NCI-H1092 (cell line): ENCODE measurements around the gene PHOSPHO1.
"Not testable (repeated sequence)": the region's sequence is repeated elsewhere in the genome, so short reads cannot be mapped to it uniquely, and the experiment has no call there.

Experiments
- DNase-seq: peaks from one replicate; lab custom pipeline; 2025; lab: John Stamatoyannopoulos, UW

PHOSPHO1 gene, protein sequence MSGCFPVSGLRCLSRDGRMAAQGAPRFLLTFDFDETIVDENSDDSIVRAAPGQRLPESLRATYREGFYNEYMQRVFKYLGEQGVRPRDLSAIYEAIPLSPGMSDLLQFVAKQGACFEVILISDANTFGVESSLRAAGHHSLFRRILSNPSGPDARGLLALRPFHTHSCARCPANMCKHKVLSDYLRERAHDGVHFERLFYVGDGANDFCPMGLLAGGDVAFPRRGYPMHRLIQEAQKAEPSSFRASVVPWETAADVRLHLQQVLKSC

DNA sequence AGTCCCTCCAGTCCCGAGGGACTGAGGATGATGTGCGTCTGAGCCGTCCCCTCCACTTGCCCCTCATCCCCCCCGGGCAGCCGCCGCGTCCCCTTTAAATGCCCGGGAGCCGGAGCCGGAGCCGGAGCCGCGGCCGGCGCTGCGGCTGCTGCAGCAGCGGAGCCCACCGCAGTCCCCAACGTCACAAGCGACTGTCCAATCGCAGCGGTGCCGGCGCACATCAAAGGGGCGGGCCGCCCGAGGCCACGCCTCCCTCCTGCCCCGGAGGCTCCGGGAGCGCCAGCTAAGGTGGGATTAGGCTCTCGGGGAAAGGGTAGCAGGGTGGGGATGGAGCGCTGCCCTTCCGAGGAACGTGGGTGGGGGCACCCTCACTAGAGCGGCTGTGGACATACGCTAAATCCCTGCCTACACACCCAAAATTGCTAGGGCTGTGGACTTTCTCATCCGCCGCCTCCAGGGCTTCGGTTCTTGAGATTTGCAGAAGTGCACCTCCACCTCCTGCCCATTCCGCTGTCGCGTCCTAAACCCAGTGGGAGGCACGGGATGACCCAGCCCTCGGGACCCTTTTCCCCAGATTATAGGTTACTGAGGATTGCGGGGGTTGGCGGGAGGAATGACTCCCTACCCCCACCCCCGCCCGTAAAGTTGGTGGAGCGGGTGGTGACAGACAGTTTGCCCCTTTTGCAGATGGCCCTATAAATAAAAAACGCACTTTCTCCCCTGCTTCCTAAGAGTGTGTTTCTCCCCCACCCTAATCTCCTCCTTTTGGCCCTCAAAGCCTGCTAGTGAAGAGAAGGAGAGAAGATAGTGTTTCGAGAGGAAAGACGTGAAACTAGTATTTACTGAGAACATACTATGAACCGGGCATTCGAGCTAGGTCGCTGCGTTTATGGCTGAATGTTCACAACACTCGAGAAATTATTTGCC is at the start of gene PHOSPHO1:
Gene PHOSPHO1, minus strand, starts transcription at position 152 of the 927 bp plus-strand sequence. CDS start 4,096 bp downstream, outside the sequence.
- DNase-seq = peak; percentile 69

DNA sequence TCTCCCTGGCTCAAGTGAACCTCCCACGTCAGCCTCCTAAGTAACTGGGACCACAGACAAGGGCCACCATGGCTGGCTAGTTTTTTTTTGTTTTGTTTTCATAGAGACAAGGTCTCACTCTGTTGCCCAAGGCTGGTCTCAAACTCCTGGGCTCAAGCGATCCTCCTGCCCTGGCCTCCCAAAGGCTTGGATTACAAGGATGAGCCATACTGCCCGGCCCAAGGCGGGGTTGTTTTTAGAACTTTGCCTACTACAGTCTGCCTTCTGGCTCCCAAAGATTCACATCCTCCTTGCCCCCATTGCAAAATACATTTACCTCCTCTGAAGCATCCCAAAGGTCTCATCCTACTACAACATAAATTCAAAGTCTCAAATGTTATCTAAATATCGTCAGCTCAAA is 49.5 kb upstream of the PHOSPHO1 start:
- no peak for DNase-seq

DNA sequence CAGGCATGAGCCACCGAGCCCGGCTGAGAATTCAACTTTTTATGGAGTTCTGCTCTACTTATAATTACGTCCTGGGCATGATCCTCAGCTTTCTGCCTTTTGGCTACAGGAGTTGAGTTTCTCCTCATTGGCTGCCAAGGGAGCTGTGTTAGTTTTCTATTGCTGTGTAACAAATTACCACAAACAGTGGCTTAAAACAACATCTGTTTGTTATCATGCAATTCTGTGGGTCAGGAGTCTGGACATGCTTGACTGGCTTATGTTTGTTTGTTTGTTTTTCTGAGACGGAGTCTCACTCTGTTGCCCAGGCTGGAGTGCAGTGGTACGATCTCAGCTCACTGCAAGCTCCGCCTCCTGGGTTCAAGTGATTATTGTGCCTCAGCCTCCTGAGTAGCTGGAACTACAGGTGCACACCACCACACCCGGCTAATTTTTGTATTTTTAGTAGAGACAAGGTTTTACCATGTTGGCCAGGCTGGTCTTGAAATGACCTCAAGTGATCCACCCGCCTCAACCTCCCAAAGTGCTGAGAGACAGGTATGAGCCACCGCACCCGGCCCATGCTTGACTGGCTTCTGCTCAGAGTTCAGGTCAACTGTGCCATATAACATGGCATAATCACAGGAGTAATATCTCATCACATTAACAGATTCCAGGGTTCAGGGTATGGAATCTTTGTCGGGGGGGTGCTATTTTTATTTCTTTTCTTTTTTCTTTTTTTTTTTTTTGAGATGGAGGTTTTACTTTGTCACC is 48.9 kb upstream of the PHOSPHO1 start:
- DNase-seq = not testable (repeated sequence)

DNA sequence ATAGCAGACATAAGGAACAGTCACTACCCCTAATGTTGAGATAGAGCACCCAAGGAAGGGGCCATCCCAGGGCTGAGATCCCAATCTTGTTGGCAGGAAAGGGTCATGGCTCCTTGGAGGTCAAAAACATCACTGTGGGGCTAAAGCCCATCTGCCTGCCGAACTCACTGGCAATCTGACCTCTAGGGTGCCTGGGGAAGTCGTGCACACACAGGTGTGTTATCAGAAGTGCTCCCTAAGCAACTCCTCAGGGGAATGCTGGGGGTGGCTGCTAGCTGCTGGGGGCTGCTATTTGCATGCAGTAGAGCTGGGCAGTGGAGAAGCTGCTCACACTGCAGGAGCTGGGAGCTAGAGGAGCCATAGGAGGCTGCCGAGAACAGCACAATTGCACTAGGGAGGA is 47.5 kb upstream of the PHOSPHO1 start:
- no peak for DNase-seq

DNA sequence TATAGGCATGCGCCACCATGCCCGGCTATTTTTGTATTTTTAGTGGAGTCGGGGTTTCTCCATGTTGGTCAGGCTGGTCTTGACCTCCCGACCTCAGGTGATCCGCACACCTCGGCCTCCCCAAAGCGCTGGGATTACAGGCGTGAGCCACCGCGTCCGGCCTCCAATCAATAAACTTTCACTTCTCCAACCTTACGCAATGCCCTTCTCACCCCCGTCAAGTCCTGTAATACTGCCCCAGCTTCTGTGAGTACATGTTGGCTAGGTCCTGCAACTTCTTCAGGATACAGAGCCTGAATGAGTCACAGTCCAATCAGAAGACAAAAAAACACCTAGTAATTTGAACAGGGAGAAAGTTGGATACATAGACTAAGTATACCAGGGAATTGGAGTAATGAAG is 47.1 kb upstream of the PHOSPHO1 start:
- no peak for DNase-seq

DNA sequence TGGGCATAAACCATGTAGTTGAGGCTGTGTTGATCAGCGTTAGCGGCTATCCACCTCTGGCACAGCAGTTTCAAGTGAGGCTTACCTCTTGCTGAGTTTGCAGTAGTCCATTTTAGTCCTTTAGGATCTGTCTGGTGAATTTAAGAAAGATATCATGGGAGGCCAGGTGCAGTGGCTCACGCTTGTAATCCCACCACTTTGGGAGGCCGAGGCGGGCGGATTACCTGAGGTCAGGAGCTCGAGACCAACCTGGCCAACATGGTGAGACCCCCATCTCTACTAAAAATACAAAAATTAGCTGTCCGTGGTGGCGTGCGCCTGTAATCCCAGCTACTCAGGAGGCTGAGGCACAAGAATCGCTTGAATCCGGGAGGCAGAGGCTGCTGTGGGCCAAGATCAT is 45.4 kb upstream of the PHOSPHO1 start:
- not testable (repeated sequence) for DNase-seq

DNA sequence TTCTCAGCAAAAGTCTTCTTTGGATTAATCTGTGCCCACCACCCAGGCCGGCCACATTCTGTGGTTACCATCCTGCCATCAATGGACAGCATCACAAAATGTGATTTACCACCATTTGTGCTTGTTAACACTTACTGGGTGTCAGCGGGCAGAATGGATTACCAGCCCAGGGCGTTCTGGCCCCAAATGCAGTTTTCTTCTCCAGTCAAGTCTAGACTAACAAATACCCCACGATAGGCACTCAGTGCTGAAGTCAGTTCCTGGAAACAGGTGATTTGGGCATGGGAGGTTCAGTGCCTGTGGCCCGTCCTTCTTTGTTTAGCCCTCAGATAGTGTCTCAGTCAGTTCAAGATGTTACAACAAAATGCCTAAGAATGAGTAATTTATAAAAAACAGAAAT is 38.8 kb upstream of the PHOSPHO1 start:
- no peak for DNase-seq

DNA sequence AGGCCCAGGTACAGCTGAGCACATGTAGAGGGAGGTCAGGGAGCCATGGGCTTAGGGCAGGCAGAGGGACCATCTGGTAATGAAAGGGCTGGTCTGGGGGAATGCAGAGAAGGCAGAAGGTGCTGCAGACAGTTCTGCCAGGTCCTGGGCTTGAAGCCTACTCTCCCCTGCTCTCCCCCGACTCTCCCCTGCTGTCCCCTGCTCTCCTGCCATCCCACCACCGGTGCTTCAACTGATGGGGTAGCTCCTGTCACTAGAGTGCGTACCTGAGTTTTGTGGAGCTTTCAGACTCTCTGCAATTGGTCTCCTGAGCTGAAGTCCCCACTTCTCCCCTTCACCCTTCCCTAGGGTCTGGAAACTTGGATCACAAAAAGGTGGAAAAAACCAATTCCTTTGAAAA is 37.3 kb upstream of the PHOSPHO1 start:
- no peak for DNase-seq

DNA sequence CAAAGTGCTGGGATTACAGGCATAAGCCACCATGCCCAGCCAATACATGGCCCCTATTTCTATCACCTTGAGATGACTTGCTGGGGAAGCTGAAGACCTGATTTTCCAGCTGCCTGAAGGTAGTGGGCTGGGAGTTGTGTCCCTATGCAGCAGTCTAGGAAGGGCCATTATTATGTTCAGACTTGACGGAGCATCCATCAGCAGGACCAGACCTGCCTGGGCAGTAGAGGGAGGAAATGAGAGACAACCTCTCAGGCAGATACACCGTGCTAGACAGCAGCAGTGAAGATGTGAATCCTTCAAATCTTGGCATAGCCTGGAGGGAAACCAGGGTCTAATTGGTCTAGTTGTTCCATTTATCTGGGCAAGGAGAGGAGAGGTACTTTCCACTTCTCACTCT is 35.6 kb upstream of the PHOSPHO1 start:
- DNase-seq = no peak

DNA sequence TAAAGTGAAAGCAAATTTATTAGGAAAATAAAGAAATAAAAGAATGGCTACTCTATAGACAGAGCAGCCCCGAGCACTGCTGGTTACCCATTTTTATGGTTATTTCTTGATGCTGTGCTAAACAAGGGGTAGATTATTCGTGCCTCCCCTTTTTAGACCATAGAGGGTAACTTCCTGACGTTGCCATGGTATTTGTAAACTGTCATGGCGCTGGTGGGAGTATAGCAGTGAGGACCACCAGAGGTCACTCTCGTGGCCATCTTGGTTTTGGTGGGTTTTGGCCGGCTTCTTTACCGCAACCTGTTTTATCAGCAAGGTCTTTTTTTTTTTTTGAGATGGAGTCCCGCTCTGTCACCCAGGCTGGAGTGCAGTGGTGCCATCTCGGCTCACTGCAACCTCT is 31.0 kb upstream of the PHOSPHO1 start:
- DNase-seq = not testable (repeated sequence)

DNA sequence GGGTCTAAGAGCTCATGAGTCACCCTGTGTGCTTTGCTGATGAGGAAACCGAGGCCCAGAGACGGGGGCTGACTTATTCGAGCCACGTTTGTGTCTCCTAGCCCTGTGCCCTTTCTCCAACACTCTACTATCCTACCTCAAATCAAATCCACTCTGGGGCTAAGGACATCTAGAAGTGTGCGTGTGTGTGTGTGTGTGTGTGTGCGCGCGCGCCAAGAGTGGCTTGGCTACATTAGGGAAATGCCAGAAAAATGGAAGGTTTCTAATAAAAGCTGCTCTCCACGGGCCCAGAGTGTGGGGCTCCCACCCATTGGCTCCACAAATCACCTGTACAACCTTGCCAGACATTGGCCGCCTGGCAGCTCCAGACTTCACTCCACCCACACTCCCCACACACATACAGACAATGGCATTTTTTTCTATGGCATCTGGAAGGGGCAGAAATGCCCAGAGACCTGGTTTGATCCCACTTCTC is 30.3 kb upstream of the PHOSPHO1 start:
- no peak for DNase-seq

DNA sequence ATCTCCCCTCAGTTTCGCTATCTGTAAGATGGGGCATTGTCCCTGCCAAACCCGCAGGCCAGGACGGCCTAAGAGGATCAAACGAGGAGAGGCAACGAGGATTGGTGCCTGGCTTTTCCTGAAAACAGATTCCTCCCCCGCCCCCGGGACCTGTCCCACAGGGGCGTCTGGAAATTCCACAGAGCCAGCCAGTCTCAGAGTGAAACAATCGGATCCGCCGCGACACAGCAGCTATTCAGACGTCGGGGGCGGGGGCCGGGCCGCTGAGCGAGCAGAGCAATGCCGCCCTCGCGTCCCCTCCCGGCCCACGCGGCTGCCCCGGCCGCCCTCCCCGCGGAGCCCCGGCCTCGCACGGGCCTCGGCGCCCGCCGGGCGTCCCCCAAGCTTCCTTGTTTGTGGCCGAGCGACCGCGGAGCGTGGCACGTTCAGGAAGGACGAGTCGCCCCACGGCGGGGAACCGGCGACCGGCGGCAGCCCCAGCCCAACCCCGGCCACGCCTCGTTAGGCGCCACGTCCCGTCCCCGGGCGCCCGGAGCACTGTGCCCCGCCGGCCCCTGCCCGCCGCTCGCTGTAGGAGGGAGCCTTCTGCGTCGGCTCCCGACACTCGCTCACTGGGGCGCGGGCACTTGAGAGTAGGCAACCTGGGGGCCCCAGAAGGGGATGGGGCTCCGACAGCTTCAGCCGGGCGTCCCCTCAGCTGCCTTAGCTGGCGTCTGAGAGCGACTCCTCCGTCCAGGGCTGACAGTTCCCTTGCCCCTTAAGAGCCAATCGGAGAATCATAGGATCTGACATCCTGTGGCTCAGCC is 29.6 kb upstream of the PHOSPHO1 start:
- DNase-seq = no peak

DNA sequence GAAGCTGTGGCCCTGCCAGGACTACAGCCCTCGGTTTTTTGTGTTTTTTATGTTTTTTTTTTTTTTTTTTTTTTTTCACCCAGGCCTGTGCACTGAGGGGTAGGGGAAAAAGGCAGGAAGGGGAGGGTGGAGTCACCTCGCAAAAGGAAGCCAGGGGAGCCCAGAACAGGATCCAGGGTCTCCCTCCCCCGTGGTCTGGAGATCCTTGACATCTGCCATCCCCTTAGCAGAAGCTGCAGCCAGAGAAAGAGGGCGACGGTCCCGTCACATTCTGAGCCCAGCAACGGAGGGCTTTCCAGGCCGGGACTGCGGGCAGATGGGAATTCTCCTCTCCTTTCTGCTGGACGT is 29.1 kb upstream of the PHOSPHO1 start:
- no peak for DNase-seq

DNA sequence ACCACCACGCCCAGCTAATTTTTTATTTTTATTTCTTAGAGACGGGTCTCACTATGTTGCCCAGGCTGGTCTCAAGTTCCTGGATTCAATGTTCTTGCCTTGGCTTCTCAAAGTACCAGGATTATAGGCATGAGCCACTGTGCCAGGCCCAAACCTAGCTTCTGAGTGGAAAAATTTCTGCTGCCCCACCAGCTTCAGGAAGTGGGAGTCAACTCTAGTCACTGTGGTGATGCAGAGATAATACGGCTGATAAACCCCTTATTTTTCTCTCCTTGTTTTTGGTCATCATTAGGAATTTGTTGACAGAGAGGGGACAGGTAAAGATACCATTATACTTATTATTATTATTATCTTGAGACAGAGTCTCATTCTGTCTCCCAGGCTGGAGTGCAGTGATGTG is 27.8 kb upstream of the PHOSPHO1 start:
- no peak for DNase-seq

DNA sequence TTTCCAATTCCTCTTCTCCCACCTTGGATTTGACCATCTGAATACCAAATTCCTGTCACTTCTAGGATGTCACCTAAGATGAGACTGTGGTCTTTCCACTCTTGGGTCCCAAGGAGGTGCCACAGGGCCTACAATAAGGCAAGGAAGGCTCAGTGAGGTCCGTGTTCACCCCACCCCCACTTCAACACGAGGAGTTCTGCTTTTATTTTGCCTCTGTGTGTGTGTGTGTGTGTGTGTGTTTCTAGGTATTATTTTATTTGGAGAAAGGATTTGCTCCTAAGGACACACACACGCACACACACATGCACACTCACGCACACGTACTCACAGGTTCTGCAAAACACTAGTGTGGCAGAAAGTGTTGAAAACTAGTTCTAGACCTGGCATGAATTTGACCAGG is 24.5 kb upstream of the PHOSPHO1 start:
- DNase-seq = no peak

DNA sequence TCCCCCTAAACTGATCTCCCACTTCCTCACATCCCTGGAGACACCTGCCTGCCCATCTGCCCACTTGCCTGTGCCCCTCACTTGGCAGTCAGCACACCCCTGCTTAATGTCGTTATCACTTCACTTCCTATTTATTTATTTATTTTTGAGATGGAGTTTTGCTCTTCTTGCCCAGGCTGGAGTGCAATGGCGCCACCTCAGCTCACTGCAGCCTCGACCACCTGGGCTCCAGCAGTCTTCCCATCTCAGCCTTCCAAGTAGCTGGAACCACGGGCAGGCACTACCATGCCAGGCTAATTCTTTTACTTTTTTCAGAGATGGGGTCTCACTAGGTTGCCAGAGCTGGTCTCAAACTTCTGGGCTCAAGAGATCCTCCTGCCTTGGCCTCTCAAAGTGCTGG is 23.5 kb upstream of the PHOSPHO1 start:
- DNase-seq = no peak

DNA sequence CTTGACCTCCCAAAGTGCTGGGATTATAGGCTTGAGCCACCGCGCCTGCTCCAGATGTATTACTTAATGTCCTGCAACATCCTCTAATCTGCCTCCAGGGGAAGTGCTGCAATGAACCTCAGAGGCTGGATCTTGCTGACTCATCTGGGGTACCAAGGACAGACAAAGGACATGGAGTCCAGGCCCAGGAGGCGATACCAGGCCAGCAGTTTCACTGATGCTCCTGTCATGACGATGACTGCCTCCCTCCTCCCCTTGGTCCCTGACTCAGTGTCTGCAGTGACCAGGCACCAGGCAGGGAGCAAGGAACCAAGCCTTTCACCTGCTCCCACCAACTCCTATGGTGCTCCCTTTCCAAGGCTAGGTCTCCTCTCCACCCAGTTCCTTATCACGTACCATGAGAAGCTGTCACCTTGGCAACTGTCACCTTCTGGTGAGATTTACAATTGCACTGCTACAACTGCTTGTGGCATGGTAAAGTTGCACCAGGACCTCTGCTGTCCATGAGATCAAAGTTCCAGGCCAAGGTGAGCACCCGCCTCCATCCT is 21.6 kb upstream of the PHOSPHO1 start:
- no peak for DNase-seq

DNA sequence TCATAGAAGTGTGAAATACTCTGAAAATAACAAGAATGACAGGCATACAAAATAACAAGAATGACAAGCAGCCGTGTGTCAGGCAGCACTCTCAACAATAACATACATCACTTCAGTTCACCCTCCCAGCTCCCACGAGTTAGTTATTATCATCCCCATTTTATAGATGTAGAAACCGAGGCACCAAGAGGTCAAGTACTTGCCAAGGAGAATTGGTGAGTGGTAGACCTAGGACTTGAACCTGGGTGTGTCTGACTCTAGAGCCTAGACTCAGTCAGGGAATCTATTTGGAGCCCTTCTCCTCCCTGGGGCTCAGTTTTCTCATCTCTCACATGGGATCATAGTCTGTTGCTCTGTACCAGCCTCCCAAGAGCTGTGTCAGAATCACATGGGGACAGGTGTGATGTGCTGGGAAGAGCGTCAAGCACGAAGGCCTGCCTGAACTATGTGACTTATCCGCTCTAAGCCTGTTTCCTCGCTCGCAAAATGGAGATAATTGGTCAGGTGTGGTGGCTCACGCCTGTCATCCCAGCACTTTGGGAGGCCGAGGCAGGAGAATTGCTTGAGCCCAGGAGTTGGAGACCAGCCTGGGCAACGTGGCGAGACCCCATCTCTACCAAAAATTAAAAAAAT is 19.4 kb upstream of the PHOSPHO1 start:
- DNase-seq = no peak

DNA sequence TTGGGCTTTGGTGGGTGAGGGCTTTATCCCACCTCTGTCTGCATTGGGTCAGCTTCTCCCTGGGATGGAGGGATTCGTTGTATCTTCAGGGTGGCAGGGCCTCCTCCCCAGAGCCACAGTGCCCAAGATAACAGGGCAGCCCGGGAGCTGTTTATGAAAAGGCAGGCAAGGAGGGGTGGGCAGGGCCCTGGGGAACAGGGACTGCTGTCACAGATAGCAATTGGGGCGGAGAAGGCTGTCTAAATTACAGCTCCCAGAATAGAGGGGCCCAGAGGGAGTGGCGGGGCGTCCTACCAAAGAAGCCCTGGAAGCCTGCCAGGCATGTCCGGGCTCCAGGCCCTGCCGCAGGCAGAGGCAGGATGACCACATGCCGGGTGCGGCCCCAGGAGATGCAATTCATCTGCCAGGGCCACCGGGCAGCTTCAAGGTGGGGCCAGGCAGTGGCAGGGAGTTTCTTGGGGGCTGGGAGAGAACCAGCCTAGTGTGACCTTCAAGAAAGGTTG is 18.8 kb upstream of the PHOSPHO1 start:
- no peak for DNase-seq

DNA sequence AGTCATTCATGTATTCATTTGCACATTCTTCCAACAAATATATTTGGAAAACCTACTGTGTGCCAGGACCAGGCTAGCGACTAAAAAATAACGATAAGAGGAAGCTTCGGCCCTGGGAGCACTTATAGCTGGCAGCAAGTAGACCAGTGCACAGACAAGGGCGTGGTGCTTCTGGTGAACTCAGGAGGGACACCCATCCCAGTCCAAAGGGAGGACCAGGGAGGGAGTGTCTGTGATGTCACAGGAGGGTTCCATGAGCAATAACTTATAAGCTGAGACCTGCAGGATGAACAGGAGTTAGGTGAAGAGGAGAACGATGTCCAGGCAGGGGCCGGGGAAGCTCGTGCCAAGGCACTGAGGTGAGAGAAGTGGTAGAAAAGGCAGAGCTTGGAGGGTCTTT is 17.4 kb upstream of the PHOSPHO1 start:
- DNase-seq = no peak

DNA sequence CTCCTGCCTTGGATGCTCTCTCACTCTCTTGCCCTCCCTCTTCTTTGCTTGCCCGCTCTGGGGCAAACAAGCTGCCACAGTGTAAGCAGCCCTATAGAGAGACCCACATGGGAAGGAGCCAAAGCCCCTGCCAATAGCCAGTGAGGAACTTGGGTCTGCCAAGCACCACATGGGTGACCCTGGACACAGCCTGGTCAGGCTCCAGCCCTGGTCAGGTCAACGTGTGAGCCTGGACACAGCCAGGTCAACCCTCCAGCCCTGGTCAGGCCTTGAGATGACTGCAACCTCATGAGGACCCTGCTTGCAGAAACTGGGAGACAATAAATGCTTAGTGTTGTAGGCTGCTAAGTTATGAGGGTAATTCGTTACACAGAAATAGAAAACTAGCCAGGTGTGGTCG is 14.3 kb upstream of the PHOSPHO1 start:
- no peak for DNase-seq
